Chondrocyte (in vitro differentiated cells): ENCODE results near the gene TAS2R8. TPM values are rescaled to one million over a fixed set of nuclear protein-coding genes. Genes with fewer than 3 reads are reported as not detected.

Experiments used
- DNase-seq: peaks from one replicate; pipeline ENCODE4 v3.0.0; 2021; ENCODE audit warnings: mixed read lengths, low spot score
- H3K27ac Mint-ChIP-seq: one replicate; pipeline ENCODE4 v1.8.0; 2021; ENCODE audit warnings: mild to moderate bottlenecking, moderate library complexity, mixed read lengths; ENCODE audit not compliant: unreplicated experiment
- H3K27me3 Mint-ChIP-seq: 2 replicates; pipeline ENCODE4 v1.8.0; 2021; ENCODE audit warnings: low read depth, mixed read lengths
- H3K36me3 Mint-ChIP-seq: 2 replicates; pipeline ENCODE4 v1.8.0; 2021; ENCODE audit warnings: low read depth, mixed read lengths
- H3K4me1 Mint-ChIP-seq: 2 replicates; pipeline ENCODE4 v1.8.0; 2021; ENCODE audit warnings: low read depth, mild to moderate bottlenecking, mixed read lengths
- H3K4me3 Mint-ChIP-seq: one replicate; pipeline ENCODE4 v1.8.0; 2021; ENCODE audit warnings: mild to moderate bottlenecking, moderate library complexity, mixed read lengths; ENCODE audit not compliant: unreplicated experiment
- H3K9me3 Mint-ChIP-seq: 2 replicates; pipeline ENCODE4 v1.8.0; 2021; ENCODE audit warnings: low read depth, mixed read lengths
- CTCF ChIP-seq: fragments of 200-600 bp; sonication (generic); IDR thresholded peaks from 2 replicates; pipeline ENCODE4 v1.5.0; 2021; ENCODE audit warnings: antibody characterized with exemption, mild to moderate bottlenecking, moderate library complexity
- long read RNA-seq: library from polyadenylated mRNA; stranded (forward); transcript quantifications from one replicate; pipeline ENCODE4 v2.0.0, GENCODE V29; 2021
- total RNA-seq: library from RNA; stranded (reverse); gene quantifications from 3 replicates; pipeline ENCODE4 v1.2.1, GENCODE V29; 2021

TAS2R8 gene
- not detected in 3 replicates for total RNA-seq
- long read RNA-seq = 0 reads

GRCh38 chr12:10807186-10807585 lies at the start of gene TAS2R8:
Gene TAS2R8 (minus strand): TSS chr12:10807286. CDS start chr12:10806980, 306 bp downstream.
- Mint-ChIP-seq H3K27me3 (peaks cover 11% of the 10 kb centered on the region), H3K27ac (no peak within 1 kb of the TSS), H3K4me3 (no peak within 1 kb of the TSS), H3K36me3 (no peaks in the 10 kb centered on the region), H3K9me3 (no peaks in the 10 kb centered on the region), H3K4me1 (no peaks in the 10 kb centered on the region)
- TF ChIP-seq CTCF = no peak
- no peak for DNase-seq

- Mint-ChIP-seq H3K27me3 (no peaks in the 10 kb centered on the region), H3K4me1 (peaks cover 12% of the 10 kb centered on the region), H3K9me3 (peaks cover 18% of the 10 kb centered on the region), H3K36me3 (peaks cover 29% of the 10 kb centered on the region), H3K27ac (no peak overlapping the region), H3K4me3 (no peak overlapping the region)
- TF ChIP-seq CTCF = no peak
- DNase-seq = no peak
Measured at GRCh38 chr12:10855807-10856206, 48.7 kb upstream of the TAS2R8 start.

GRCh38 chr12:10853776-10854175 lies 46.7 kb upstream of the TAS2R8 start:
- TF ChIP-seq CTCF = no peak
- DNase-seq = no peak
- Mint-ChIP-seq H3K4me3 (no peak overlapping the region), H3K27ac (no peak overlapping the region), H3K9me3 (peaks cover 13% of the 10 kb centered on the region), H3K27me3 (no peaks in the 10 kb centered on the region), H3K36me3 (peaks cover 25% of the 10 kb centered on the region), H3K4me1 (peaks cover 14% of the 10 kb centered on the region)

- Mint-ChIP-seq H3K4me3 (no peak overlapping the region), H3K4me1 (peaks cover 14% of the 10 kb centered on the region), H3K27ac (no peak overlapping the region), H3K36me3 (peaks cover 18% of the 10 kb centered on the region), H3K9me3 (peaks cover 4% of the 10 kb centered on the region), H3K27me3 (no peaks in the 10 kb centered on the region)
- no peak for DNase-seq
- no peak for TF ChIP-seq CTCF
Measured at GRCh38 chr12:10851243-10851858, 44.3 kb upstream of the TAS2R8 start.

GRCh38 chr12:10849425-10849878 lies 42.4 kb upstream of the TAS2R8 start, which contains the start of gene PRR4:
Gene PRR4 (minus strand): TSS chr12:10849475. CDS start chr12:10849437, 38 bp downstream.
- peaks cover 13% of the 10 kb centered on the region for H3K36me3 Mint-ChIP-seq
- no peak for TF ChIP-seq CTCF
- no peak within 1 kb of the TSS for H3K27ac Mint-ChIP-seq
- no peak for DNase-seq
- no peaks in the 10 kb centered on the region for H3K27me3 Mint-ChIP-seq
- H3K4me3 Mint-ChIP-seq = no peak within 1 kb of the TSS
- H3K4me1 Mint-ChIP-seq = peaks cover 14% of the 10 kb centered on the region
- H3K9me3 Mint-ChIP-seq = no peaks in the 10 kb centered on the region
